Hematopoietic multipotent progenitor cell treated with erythropoietin and hydrocortisone succinate and interleukin-3 and kit ligand, for 4 days (in vitro differentiated cells): ENCODE measurements around the gene SPATA13.

Experiments
- DNase-seq: peaks from one replicate; pipeline ENCODE4 v3.0.0-alpha.2; 2015

SPATA13 gene

DNA sequence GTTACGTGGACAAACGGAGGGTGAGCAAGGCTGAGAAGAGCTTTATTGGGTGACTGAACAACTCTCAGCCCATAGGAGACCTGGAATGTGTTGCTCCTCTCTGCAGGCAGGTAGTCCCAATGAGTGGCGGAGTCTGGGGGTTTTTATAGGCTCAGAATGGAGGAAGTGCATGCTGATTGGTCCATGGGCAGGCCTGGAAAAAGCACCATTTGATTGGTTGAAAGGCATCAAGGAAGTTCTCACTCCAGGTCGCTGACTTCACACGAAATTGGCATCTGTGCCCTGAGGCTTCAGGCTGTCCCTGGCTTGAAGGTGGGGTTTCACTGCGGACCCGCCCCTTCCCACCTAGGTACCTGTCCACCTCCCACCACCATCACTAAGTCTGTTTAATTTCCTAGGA is 65.4 kb downstream of the SPATA13 start:
- no peak for DNase-seq

DNA sequence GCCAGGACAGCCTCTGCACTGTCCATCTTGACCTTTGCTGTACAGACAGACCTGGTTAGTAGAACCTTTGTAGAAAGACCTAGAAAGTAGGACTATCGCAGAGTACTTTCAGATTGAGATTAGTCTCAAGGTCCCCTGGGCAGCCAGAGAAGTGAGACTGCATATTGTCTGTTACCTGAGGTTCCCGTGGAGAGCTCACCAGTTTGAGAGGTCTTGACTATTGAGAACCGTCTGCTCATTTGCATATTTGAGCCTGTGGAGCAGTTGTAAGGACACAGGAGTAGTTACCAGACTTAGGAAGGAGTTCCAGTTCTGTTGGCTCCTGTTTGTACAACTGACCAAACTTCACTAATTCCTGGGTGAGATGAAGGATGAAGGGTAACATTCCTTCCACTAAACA is 66.2 kb downstream of the SPATA13 start:
- no peak for DNase-seq

DNA sequence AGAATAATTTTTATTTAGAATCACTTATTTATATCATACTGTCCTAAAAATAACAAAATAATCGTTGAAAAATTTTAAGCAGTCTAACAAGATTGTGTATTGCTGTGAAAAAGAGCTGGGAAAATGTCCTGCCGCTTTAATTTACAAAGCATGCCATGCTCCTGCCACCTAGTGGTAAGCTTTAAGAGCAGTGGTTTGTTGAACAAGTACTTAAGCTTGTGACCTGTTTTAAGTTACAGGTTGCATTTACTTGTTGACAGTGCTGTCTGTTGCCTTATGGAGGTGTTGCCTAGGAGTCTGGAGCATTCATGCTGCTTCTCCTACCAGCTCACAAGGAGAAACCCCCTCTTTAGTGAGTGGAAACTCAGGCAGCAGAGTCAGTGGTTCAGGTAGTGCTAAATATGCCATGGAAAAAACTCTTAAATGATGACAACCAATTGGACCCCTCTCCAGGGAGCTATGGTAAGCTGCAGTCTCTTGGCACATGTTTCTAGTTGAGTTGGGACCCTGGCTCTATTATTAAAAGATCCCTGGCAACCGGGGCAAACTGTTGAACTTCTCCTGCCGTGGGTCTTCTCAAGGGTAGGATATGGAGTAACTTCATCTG is 68.4 kb downstream of the SPATA13 start:
- DNase-seq: peak; percentile 85

DNA sequence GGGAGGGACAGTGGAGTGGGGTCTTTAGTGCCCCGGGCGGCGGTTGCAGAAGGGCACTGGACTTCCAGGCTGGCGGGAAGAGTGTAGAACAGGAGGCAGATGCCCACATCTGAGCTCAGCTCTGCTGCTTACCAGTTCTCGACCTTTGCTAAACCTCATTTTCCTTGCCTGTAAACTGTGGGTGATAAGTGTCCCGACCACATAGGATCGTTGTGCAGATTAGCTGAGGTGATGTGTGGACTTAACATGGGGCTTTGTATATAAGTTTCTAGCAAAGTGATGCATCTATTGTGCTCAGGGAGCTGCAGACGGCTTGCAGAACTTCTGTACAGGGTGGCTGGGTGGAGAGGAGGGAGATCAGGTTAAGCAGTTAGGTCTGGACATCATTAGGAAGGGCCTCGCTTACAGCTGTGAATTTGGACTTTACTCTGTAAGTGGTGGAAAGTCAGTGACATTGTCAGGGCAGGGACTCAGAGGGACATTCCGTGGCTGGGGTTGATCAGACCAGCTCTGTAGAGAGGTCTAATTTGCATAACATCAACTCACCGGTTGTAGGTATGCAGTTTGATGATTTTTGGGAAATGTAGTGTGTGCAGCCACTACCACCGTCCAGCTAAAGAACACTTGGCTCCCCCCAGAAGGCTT is 70.0 kb downstream of the SPATA13 start:
- no peak for DNase-seq

DNA sequence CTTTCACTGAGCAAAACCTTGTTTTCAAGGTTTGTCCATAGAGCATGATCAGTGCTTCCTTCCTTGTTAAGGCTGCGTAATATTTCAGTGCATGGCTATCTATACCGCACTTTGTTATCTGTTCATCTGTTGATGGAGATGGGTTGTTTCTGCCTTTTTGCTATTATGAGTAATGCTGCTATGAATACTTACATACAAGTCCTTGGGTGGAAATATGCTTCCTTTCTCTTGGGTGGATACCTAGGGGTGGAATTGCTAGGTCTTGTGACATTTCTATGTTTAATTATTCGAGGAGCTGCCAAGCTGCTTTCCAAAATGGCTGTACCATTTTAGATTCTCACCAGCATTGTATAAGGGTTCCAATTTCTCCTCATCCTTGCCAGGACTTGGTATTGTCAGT is 70.9 kb downstream of the SPATA13 start:
- DNase-seq: no peak

DNA sequence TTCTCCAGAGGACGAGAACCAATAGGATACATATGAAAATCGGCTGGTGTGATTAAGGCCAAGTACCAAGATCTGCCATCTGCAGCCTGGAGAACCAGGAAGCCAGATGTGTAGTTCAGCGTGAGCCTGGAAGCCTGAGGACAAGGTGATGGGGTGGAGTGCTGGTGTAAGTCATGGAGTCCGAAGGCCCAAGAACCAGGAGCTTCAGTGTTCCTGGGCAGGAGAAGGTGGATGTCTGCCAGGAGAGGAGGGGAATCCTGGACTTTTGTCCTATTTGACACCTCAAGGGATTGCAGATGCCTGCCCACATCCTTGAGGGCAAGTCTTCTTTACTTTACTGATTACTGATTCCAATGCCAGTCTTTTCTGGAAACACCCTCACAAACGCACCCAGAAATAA is 71.5 kb downstream of the SPATA13 start:
- no peak for DNase-seq

DNA sequence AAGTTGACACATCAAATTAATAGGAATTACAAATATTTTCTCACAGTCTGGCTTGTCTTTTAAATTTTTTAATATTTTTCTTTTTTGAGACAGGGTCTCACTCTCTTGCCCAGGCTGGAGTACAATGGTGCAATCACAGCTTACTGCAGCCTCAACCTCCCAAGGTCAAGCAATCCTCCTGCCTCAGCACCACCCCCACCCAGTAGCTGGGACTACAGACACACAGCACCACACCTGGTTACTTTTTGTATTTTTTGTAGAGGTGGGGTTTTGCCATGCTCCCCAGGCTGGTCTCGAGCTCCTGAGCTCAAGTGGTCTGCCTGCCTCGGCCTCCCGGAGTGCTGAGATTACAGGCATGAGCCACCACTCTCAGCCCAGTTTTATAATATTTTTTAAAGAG is 72.0 kb downstream of the SPATA13 start:
- DNase-seq: no peak

DNA sequence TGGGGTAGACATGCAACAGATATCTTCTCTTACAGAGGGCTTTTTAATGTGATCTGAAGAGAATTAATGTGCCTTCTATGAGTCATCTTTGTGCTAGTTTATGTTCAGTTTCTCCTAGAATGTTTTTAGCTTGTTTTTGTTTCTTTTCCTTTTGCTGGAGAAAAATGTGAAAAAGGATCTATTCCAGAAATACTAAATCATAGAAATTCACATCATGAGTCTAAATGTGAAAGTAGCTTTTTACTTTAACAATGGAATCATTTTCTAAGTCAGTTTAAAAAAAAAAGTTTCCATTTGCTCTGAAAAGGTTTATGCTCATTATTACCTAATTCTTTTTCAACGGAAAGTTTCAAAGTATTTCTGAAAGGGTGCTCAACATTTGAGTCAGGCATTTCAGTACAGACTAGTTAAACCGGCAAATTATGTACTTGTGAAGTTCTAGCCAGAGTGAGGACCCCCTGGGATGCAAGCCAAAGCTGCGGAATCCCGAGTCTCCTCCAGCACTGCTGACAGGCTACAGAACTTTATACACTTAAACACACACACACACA is 72.9 kb downstream of the SPATA13 start:
- no peak for DNase-seq

DNA sequence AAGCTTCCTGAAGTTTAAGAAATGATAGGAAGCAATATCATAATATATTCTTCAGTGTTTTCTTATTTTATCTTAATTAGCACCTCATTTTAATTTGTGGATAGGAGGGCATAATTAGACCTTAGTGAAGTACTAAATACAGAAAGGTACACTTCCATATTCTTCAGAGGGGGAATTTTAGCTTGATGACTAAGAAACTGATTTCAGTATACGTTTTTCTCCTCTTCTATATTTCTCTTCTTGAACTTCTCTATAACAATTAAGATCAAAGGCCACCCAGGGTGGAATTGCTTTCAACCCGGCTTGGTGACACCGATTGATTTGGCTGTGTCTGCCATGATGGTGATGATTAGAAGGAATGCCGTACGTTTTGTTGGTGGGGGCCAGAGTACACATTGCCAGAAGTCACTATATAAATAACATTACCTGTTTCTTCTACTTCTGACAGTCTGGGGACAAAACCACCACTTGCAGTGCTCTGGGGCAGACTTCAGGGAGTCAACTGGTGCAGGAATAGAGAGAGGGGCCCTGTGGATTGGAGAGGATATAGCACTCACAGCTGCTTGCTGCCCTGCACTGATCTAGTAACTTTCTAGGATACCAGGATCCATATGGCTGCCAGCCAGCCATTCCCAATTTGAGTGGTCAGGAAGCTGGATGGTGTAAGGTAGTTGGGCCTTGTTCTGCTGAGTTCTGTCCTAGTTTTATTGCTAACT is 73.8 kb downstream of the SPATA13 start:
- no peak for DNase-seq

DNA sequence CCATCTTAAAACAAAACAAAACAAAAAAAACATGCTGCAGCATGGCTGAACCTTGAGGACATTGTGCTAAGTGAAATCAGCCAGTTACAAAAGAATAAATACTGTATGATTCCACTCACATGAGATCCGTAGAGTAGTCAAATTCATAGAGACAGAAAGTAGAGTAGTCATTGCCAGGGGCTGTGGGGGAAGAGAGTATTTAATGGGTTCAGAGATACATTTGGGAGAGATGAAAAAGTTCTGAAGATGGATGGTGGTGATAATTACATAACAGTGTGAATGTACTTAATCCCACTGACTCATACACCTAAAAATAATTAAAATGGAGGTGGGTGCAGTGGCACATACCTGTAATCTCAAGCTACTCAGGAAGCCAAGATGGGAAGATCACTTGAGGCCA is 76.8 kb downstream of the SPATA13 start:
- no peak for DNase-seq

DNA sequence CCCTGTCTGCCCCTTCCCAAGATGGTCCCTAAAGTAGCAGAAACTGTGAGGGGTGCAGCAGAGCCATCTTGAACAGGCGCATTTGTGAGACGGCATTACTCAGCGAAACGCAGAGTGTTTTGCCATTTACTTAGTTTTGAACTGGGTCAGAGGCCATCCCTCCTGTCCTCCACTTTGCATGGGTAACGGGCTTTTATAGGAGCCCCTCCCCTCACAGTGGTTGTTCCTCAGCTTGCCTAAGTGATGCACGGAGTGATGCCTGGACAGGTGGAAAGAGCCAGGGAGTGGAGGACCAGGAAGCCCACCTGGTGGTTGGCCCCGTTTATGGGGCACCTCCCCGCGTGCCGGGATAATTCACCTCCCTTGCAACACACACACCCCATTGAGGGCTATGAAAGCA is 80.8 kb downstream of the SPATA13 start:
- no peak for DNase-seq

DNA sequence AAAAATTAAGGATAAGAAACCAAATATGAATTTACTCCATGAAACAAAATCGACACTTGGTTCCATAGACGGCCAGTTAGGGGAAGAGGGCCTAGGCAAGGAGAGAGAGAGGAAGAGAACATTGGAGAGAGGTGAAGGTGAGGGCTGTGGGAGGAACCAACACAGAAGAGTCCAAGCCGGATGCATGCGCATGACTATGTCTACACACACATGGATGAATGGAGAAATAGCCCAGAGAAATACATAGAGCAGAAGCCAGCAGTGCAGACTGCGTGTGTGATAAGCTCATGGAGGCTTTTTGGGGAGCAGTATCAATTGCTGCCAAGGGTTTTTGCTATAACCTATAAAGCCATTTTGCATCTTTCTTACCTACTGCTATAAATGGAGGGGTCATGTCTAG is 81.6 kb downstream of the SPATA13 start:
- DNase-seq: no peak

DNA sequence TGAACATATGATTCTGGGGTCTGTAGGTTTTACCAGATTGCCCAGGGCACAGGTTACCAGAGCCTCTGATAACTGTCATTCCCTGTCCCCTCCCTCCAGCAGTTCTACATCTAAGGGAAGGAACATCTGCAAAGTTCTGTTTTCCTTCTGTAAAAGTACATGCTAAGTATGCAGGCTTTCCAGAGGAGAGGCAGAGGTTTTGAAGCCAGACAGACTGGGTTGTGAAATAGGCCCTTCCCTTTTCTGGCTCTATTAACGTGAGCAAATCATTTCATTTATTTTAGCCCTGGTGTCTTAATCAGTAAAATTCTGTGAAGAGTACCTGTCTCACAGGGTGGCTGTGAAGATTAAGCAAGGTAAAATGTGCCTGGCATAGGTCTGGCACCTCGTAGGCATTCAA is 82.8 kb downstream of the SPATA13 start:
- peak; percentile 43 for DNase-seq

DNA sequence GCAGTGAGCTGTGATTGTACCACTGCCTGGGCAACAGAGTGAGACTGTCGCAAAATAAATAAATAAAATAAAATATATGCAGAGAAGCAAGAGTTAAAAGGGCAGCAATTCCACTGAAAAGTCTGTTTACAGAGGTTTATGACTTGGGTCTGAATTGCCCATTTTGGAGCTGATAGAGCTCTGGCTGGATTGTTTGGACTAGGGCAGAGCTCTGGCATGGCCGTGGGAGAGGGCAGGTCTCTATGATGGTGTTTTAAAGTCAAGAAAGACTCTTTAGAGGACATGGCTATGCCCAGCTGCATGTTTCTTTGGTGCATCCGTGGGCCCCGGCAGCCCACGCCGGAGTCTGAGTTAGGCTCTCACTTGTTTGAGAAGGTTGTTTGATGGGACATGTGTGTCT is 84.3 kb downstream of the SPATA13 start:
- DNase-seq: no peak

DNA sequence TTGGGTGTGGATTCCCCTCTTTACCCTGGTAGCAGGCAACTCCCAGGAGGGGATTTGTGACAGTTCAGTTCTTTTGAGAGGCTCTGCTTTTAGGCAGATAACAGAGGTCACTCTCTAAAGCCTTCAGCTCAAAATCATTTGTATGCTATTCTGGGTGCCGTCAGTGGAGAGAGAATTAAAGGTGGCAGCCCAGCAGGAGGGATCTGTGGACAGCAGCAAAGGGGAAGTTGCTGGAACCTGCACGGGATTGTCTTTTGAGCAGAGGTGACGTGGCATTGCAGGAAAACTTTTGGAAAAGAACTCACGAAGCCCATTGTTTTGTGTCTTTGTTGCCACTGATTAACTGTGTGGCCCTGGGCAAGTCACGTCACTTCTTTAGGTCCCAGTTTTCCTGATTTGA is 86.5 kb downstream of the SPATA13 start:
- DNase-seq: no peak

DNA sequence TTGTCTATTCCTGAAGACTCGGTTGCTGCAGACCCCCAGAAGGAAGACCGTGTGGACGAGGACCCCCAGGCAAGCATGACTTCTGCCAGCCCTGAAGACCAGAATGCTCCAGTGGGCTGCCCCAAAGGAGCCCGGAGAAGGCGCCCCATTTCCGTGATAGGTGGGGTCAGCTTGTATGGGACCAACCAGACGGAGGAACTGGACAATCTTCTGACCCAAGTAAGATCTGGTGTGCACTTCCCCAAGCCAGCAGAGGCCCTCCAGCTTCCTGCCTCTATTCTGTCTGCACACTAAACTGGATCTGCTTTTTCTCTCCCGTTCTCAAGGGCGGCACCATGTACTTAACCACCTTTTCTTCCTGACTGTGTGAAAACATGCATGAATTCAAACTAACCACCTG is 89.1 kb downstream of the SPATA13 start:
- no peak for DNase-seq

DNA sequence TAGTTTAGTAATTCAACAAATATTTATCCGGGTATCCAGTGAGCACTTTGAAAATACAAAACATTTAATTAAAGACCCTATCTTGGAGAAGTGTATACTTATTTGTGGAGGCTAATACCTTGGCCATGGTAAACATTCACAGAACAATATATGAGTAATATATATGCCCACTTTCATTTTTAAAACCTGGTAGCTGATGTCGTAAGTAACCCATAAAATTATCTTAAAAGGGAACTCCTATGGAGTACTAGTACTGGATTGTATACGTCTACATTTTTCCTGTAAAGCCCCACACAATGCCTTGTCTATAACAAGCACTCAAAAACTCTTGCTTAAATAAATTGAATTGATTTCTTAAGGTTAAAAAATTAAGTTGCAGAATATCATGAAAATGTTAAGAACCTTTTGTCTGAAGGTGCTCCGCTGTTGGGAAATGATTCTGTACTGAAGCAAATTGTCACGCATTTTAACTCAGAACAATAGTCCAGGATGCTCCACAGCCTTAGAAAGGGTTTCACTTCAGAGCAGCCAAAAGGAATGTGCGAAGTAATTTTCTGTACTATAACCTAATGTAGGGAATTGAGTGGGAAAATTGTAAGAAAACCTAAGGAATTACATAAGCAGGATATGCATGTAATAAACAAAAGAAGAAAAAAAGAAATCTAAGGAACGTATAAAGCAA is 90.0 kb downstream of the SPATA13 start:
- no peak for DNase-seq

DNA sequence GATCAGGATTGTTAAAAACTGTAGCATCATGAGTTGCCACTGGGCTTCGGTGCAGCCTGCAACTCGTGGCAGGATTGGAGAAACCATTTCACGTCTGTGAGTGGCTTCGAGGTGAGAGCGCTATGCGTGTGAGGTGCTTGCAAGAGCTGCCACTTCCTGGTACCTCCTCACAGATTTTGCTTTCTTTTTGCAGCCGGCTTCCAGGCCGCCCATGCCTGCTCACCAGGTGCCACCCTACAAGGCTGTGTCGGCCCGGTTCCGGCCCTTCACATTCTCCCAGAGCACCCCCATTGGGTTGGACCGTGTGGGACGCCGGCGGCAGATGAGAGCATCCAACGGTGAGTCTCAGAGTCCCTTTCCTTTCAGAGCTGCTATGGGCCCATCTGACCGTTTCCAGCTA is 91.0 kb downstream of the SPATA13 start:
- DNase-seq: no peak

DNA sequence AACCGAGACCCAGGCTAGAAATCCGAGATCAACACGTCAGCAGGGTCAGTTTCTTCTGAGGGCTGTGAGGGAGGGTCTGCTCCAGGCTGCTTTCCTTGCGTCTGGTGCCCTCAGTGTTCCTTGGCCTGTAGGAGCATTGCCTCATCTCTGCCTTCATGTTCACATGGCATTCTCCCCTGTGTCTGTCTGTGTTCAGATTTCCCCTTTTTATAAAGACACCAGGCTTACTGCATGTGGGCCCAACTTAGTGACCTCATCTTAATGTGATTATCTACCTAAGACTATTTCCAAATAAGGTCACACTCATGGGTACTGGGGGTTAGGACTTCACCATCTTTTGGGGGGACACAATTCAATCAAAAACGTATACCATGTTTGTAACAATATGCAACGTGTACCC is 91.6 kb downstream of the SPATA13 start:
- DNase-seq: no peak

DNA sequence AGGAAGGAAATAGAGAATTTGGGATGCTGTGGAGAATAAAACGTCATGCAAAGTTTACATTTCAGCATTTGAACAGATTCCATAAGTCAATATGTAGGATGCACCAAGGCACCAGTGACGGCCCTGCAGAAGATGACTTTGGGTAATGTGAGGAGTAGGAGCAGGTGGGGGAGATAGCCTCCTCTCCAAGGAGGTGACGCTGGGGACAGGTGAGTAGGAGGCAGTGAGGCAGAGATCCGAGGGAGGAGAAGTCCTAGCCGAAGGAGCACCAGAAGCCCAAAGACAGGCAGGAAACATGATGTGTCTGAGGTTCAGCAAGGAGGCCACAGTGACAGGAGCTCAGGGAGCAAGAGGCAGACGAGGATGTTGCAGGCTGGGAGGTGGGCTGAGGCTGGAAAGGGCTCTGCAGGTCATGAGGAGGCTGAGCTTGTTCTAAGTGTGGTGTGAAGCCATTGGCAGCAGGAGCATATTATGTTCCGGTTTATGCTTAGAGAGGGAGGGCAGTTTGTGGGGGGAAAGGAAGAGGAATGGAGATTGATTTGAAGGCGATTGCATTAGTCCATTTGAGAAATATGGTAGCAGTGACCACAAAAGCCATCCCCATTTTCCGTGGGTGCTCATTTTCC is 93.1 kb downstream of the SPATA13 start:
- DNase-seq: no peak

DNA sequence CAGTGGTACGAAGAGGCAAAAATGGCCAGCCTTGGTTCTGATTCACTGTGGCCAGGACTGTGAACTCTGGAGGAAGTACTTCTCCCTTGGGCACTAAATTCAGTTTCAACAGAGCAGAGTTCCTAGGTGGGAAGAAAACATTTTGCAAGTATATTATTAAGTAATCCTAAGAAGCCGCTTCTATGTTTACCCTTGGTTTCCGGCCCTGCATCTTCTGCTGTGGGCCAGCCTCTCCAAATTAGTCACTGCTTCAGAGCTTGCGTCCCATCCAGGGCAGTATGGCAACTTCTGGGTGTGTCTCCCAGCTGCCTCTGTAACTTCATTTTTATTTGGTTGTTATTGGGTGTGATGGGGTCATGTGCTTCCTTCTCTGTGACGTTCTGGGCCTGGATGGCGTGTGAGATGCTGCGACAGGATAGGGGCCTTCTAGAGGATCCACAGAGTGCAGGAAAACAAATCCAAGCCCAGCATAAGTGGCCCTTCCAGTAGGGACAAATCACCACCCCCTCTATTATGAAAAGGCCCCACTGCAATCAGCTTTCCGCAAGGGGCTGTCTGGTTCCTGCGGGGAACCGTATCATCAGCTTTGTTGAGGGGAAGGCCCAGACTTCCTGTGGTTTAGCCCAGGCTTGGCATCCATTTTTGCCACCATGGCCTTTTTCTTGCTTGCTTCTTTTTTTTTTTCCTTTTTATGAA is 93.8 kb downstream of the SPATA13 start:
- peak; percentile 80 for DNase-seq

DNA sequence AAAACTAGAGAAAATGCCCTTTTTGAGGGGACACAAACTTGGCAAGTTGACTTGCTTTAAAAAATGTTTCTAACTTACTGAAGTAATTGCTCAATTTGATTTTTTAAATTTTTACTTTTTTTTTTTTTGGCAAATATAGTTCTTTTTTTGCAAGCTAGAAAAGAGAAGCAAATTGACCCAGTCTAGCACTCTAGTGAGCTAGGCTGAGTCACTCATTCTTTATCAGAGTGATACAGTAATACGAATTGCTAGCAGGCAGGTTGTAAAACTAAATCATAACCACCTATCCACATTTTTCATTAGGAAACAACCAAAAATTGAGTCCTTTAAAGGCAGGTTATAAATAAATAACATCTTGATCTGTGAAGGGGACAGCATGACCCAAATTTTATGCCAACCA is 97.0 kb downstream of the SPATA13 start:
- no peak for DNase-seq

DNA sequence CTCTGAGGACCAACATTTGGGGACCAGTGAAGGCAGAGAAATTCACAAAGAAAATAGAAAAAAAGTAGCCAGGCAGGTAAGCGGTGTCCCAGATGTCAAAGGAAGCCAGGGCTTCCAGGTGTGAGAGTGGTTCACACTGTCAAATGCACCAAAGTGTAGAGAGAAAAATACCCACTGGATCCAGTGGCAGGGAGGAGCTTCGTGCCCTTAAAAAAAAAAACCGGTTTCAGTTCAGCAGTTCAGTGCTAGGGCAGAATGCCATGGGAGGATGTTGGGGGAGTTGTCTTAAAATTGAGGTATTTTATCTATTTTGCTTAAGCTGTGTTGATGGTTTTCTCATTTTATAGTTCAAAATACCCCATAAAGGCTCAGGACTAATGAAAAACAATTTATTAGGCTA is 101.0 kb downstream of the SPATA13 start:
- DNase-seq: no peak
